ENCODE results near the gene INHBC.
"Not testable (repeated sequence)": the region's sequence is repeated elsewhere in the genome, so short reads cannot be mapped to it uniquely, and the experiment has no call there.

Gene INHBC

DNA sequence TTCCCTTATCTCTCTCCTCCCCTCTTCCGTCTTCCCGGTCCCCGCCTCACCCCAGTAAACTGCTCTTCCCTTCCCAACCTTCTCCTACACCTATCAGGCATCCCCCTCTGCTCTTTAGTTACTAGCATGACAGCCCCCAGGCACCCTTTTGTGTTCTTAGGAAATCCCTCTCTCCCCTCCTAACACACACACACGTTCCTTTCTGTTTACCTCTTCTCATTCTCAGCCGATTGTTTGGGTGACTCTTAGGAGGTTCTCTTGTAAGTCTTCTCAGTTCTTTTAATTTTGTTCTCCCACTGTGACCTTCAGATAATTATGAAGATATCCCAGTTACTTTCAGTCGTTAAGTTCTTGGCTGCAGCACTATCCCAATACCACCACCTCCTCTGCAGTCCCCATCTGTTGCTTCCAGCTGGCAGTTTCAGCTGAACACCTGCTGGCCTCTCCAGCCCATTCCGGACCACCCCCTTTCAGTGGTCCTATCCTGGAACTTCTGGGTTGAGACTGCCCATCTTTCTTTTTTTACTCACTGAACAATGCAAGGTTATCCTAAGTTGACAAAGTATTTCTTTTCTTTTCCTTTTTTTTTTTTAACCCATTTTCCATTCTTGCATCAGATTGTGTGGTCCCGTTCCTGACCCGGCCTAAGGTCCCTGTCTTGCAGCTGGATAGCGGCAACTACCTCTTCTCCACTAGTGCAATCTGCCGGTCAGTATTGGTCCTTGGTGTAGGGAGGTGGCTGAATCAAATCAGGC lies 54.0 kb downstream of the INHBC start:
- DNase-seq: no peak

DNA sequence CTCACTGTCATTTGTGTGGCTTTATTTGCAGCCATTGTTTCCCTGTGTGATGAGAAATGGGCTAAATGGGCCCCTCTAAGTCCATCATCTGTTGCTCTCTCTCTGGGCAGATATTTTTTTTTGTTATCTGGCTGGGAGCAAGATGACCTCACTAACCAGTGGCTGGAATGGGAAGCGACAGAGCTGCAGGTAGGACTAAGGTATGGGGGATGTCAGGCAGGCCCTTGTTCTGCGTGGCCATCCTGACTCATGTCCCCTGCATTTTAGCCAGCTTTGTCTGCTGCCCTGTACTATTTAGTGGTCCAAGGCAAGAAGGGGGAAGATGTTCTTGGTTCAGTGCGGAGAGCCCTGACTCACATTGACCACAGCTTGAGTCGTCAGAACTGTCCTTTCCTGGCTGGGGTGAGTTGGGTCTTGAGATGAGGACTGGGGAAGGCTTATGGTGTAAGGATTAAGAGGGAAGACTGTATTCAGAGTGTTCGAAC lies 54.6 kb downstream of the INHBC start:
- DNase-seq: no peak

DNA sequence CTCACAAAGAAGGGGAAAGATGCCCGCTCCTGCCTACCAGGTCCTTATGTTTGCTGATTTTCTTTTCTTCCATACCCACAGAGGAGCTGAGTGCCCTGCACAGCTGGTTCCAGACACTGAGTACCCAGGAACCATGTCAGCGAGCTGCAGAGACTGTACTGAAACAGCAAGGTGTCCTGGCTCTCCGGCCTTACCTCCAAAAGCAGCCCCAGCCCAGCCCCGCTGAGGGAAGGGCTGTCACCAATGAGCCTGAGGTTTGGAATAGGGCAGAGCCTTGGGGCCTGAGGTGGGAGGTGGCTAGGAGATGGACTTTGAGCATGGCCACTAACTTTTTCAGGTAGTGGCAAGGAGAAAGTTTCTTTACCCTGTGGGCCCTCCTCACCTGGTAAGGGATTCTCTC lies 55.5 kb downstream of the INHBC start:
- DNase-seq: no peak

DNA sequence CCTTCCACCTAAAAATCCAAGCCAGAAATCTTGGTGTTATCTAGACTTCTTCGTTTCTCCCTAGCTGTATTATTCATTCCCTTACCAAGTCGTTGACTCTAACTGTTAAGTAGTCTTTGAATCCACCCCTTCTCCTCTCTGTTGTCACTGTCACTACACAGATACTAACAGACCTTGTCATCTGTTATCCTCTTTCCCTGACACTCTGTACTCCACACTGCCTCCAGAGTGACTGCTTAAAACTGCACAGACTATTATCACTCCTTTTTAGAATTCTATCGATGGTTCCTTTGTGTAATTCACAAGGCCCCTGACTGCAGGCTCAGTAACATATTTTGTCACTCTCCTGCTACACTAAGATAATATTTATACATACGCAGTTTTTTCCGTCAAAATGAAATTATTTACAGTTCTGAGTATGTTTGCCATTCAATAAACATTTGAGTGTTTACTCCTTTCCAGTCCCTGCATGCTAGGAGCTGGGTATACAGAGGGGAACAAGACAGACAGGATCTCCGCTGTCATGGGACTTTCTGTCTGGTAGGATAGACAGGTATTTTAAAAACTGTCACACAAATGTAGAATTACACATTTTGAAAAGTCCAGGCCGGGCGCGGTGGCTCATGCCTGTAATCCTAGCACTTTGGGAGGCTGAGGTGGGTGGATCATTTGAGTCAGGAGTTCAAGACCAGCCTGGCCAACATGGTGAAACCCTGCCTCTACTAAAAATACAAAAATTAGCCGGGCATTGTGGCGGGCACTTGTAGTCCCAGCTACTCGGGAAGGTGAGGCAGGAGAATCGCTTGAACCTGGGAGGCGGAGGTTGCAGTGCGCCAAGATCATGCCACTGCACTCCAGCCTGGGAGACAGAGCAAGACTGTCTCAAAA lies 57.1 kb downstream of the INHBC start:
- no peak for DNase-seq

DNA sequence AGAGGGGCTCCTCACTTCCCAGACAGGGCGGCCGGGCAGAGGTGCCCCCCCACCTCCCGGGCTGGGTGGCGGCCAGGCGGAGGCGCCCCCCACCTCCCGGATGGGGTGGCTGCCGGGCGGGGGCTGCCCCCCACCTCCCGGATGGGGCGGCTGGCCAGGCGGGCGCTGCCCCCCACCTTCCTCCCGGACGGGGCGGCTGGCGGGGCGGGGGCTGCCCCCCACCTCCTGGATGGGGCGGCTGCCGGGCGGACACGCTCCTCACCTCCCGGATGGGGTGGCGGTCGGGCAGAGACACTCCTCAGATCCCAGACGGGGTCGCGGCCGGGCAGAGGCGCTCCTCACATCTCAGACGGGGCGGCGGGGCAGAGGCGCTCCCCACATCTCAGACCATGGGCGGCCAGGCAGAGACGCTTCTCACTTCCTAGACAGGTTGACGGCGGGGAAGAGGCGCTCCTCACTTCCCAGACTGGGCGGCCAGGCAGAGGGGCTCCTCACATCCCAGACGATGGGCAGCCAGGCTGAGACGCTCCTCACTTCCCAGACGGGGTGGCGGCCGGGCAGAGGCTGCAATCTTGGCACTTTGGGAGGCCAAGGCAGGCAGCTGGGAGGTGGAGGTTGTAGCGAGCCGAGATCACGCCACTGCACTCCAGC lies 60.6 kb downstream of the INHBC start:
- not testable (repeated sequence) for DNase-seq

DNA sequence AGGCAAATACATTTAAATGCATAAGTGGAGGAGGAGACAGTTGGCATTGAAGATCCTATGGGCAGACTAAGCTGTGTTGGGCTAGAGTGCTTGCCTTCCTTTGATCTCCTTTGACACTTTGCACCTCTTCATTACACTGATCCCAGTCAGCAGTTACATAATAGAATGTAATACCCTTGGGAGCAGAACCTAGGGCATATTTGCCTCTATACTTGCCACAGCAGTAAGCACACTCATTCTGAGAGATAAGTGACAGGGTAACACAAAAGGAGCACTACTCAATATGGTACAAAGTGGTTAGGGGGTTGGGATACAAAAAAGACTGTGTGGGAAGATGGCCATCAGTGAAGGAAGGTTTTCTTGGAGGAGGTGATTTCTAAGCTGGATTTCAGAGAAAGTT lies 62.2 kb downstream of the INHBC start:
- DNase-seq: no peak

DNA sequence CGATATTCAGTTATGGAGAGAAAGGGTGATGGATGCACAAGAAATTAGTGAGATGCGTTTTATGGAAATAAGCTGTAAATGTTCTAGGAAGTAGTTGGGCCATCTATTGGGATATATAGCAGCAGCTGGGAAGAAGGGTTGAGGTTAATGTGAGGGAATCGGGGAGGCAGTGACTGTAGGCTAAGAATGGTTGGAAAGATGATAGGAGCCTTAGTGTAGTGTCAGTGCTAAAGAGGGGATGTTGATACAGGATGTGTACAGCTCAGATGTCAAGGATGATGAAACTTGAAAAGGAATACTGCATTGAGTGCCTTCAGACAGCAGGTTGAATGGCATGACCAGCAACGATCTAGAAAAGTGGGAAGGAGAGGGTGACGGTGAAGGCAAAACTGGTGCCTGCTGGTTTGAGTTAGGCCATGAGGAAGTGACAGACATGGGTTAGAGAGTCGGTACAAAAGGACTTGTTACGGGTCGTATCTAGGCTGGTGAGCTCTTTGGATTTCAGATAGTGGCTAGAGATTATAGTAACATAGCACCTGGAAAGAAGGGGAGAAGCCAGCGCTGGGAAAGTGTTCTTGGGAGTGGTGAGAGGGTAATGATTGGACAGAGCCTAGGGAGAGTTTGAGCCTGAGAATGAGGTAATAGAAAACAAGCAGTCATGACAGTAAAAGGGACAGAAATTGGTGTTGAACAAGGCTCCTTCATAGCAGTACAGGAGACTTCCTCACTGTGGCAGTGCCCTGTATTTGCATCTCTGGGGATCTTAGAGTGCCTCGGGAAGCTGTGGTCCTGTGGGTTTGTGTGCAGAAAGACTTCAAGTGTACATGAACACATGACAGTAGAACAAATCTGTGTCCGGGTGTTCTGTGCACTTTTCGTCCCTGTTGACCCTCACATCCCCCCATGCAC lies 62.9 kb downstream of the INHBC start:
- DNase-seq: no peak

DNA sequence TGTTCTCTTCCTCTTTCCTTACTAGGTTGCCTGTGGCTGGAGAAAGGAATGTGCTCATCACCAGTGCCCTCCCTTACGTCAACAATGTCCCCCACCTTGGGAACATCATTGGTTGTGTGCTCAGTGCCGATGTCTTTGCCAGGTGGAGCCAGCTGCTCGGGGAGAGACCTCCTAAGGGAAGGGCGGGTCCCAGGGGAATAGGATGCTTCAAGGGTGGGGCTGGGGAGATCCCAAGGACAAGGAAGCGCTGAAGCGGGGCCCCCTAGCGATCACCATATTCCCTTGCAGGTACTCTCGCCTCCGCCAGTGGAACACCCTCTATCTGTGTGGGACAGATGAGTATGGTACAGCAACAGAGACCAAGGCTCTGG lies 63.5 kb downstream of the INHBC start:
- no peak for DNase-seq

DNA sequence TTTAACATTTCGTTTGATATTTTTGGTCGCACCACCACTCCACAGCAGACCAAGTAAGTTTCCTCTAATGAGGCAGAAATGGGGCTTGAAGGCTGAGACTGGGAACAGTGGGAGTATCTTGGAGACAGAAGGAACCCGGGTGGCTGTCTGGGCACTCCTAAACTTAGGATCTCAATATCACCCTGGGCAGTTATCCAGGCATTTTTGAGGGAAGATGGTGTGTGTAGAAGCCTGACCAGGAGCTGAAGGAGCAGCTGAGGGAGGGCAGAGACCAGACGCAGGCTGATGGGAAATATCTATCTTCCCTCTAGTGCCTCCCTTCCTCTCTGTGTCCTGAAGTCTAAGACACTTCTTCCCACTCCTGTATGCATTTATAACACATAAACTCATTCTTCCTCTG lies 64.0 kb downstream of the INHBC start:
- no peak for DNase-seq

DNA sequence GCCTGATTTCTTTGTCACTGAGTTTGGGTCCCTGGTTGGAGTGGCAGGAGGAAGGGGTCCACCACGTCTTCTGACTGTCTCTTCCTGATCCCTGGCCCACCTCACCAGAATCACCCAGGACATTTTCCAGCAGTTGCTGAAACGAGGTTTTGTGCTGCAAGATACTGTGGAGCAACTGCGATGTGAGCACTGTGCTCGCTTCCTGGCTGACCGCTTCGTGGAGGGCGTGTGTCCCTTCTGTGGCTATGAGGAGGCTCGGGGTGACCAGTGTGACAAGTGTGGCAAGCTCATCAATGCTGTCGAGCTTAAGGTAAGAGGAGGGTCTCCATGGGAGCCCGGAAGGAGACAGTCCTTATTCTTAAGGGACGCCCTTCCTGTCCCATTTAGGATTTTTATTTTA lies 65.6 kb downstream of the INHBC start:
- no peak for DNase-seq
